ENCODE results near the gene WBP2NL.

WBP2NL gene

DNA sequence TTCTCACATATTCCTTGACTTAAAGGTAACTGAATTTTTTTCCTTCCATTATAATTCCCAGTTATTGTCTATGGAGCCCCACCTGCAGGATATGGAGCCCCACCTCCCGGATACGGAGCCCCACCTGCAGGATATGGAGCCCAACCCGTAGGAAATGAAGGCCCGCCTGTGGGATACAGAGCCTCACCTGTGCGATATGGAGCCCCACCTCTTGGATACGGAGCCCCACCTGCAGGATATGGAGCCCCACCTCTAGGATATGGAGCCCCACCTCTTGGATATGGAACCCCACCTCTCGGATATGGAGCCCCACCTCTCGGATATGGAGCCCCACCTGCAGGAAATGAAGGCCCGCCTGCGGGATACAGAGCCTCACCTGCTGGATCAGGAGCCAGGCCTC is 28.1 kb downstream of the WBP2NL start:
- TF ChIP-seq BACH2 (CRISPR knock-in tag; IDR thresholded peaks at IDR 0.05; ENCODE audit: borderline replicate concordance) (no peak), ARNTL (CRISPR knock-in tag; IDR thresholded peaks at IDR 0.05; ENCODE audit: borderline replicate concordance, low read depth) (no peak), CREB5 (CRISPR knock-in tag; IDR thresholded peaks at IDR 0.05; ENCODE audit: low read depth) (no peak), ESRRG (CRISPR knock-in tag; IDR thresholded peaks at IDR 0.05) (no peak), ZNF8 (CRISPR knock-in tag; IDR thresholded peaks at IDR 0.05) (no peak), ZFP3 (CRISPR knock-in tag; IDR thresholded peaks at IDR 0.05) (no peak), ZNF70 (CRISPR knock-in tag; IDR thresholded peaks at IDR 0.05) (no peak)
- TF ChIP-seq, protein P1, sequence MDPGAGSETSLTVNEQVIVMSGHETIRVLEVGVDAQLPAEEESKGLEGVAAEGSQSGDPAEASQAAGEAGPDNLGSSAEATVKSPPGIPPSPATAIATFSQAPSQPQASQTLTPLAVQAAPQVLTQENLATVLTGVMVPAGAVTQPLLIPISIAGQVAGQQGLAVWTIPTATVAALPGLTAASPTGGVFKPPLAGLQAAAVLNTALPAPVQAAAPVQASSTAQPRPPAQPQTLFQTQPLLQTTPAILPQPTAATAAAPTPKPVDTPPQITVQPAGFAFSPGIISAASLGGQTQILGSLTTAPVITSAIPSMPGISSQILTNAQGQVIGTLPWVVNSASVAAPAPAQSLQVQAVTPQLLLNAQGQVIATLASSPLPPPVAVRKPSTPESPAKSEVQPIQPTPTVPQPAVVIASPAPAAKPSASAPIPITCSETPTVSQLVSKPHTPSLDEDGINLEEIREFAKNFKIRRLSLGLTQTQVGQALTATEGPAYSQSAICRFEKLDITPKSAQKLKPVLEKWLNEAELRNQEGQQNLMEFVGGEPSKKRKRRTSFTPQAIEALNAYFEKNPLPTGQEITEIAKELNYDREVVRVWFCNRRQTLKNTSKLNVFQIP (CRISPR knock-in tag; IDR thresholded peaks at IDR 0.05; ENCODE audit: borderline replicate concordance, low read depth) = no peak
- ATAC-seq = no peak

GRCh38 chr22:42033263-42034181 is 34.9 kb downstream of the WBP2NL start:
- no peak for ATAC-seq
- no peak for TF ChIP-seq CREB5 (CRISPR knock-in tag; IDR thresholded peaks at IDR 0.05; ENCODE audit: low read depth)
- TF ChIP-seq ZNF8 (CRISPR knock-in tag; IDR thresholded peaks at IDR 0.05) = no peak
- TF ChIP-seq RARB (CRISPR knock-in tag; IDR thresholded peaks at IDR 0.05) = no peak
- no peak for TF ChIP-seq ZFP3 (CRISPR knock-in tag; IDR thresholded peaks at IDR 0.05)
- TF ChIP-seq, protein P1 (CRISPR knock-in tag; IDR thresholded peaks at IDR 0.05; ENCODE audit: borderline replicate concordance, low read depth) = no peak
- TF ChIP-seq TCF4 (CRISPR knock-in tag; IDR thresholded peaks at IDR 0.05; ENCODE audit: borderline replicate concordance) = no peak
- TF ChIP-seq, protein P2, sequence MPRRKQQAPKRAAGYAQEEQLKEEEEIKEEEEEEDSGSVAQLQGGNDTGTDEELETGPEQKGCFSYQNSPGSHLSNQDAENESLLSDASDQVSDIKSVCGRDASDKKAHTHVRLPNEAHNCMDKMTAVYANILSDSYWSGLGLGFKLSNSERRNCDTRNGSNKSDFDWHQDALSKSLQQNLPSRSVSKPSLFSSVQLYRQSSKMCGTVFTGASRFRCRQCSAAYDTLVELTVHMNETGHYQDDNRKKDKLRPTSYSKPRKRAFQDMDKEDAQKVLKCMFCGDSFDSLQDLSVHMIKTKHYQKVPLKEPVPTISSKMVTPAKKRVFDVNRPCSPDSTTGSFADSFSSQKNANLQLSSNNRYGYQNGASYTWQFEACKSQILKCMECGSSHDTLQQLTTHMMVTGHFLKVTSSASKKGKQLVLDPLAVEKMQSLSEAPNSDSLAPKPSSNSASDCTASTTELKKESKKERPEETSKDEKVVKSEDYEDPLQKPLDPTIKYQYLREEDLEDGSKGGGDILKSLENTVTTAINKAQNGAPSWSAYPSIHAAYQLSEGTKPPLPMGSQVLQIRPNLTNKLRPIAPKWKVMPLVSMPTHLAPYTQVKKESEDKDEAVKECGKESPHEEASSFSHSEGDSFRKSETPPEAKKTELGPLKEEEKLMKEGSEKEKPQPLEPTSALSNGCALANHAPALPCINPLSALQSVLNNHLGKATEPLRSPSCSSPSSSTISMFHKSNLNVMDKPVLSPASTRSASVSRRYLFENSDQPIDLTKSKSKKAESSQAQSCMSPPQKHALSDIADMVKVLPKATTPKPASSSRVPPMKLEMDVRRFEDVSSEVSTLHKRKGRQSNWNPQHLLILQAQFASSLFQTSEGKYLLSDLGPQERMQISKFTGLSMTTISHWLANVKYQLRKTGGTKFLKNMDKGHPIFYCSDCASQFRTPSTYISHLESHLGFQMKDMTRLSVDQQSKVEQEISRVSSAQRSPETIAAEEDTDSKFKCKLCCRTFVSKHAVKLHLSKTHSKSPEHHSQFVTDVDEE (CRISPR knock-in tag; IDR thresholded peaks at IDR 0.05) = no peak
- TF ChIP-seq, protein P3, sequence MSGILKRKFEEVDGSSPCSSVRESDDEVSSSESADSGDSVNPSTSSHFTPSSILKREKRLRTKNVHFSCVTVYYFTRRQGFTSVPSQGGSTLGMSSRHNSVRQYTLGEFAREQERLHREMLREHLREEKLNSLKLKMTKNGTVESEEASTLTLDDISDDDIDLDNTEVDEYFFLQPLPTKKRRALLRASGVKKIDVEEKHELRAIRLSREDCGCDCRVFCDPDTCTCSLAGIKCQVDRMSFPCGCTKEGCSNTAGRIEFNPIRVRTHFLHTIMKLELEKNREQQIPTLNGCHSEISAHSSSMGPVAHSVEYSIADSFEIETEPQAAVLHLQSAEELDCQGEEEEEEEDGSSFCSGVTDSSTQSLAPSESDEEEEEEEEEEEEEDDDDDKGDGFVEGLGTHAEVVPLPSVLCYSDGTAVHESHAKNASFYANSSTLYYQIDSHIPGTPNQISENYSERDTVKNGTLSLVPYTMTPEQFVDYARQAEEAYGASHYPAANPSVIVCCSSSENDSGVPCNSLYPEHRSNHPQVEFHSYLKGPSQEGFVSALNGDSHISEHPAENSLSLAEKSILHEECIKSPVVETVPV (CRISPR knock-in tag; IDR thresholded peaks at IDR 0.05) = no peak
- no peak for TF ChIP-seq CSDC2 (CRISPR knock-in tag; IDR thresholded peaks at IDR 0.05)
- TF ChIP-seq ARNTL (CRISPR knock-in tag; IDR thresholded peaks at IDR 0.05; ENCODE audit: borderline replicate concordance, low read depth) = no peak
- no peak for TF ChIP-seq SNAI2 (CRISPR knock-in tag; IDR thresholded peaks at IDR 0.05)
- no peak for TF ChIP-seq ZC3H10 (CRISPR knock-in tag; IDR thresholded peaks at IDR 0.05)
- TF ChIP-seq GLIS3 (CRISPR knock-in tag; IDR thresholded peaks at IDR 0.05) = no peak

DNA sequence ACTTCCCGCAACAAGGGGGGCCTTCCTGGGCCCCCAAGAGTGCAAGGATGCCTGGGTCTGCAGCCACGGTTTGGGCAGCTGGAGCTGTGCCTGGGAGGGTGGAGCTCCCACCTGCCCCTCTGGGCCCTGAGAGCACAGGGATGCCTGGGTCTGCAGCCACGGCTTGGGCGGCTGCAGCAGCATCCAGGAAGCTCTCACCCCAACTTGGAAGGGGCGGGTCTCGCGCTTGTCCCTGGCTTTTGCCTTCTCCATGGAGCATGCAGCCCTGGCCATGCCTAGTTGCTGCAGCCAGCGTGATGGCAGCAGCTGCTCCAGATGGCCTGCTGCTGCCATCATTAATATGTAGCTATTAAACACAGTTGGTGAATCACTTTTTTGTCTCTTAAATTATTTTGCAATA is 36.7 kb downstream of the WBP2NL start:
- no peak for ATAC-seq
- TF ChIP-seq RARB (CRISPR knock-in tag; IDR thresholded peaks at IDR 0.05) (no peak), PPARA (CRISPR knock-in tag; IDR thresholded peaks at IDR 0.05; ENCODE audit: borderline replicate concordance) (no peak), ZNF8 (CRISPR knock-in tag; IDR thresholded peaks at IDR 0.05) (no peak), CSDC2 (CRISPR knock-in tag; IDR thresholded peaks at IDR 0.05) (no peak), ESRRG (CRISPR knock-in tag; IDR thresholded peaks at IDR 0.05) (no peak), ZNF565 (CRISPR knock-in tag; conservative IDR thresholded peaks at IDR 0.05; ENCODE audit: low read depth) (no peak), TCF4 (CRISPR knock-in tag; IDR thresholded peaks at IDR 0.05; ENCODE audit: borderline replicate concordance) (no peak), CREB5 (CRISPR knock-in tag; IDR thresholded peaks at IDR 0.05; ENCODE audit: low read depth) (no peak)
- TF ChIP-seq, protein P3 (CRISPR knock-in tag; IDR thresholded peaks at IDR 0.05) = no peak
- TF ChIP-seq, protein P4, sequence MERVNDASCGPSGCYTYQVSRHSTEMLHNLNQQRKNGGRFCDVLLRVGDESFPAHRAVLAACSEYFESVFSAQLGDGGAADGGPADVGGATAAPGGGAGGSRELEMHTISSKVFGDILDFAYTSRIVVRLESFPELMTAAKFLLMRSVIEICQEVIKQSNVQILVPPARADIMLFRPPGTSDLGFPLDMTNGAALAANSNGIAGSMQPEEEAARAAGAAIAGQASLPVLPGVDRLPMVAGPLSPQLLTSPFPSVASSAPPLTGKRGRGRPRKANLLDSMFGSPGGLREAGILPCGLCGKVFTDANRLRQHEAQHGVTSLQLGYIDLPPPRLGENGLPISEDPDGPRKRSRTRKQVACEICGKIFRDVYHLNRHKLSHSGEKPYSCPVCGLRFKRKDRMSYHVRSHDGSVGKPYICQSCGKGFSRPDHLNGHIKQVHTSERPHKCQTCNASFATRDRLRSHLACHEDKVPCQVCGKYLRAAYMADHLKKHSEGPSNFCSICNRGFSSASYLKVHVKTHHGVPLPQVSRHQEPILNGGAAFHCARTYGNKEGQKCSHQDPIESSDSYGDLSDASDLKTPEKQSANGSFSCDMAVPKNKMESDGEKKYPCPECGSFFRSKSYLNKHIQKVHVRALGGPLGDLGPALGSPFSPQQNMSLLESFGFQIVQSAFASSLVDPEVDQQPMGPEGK (CRISPR knock-in tag; IDR thresholded peaks at IDR 0.05; ENCODE audit: borderline replicate concordance) = no peak
